GM12874 (cell line): ENCODE data around the gene GNAL.

Source experiments
- CTCF ChIP-seq: IDR thresholded peaks from 2 replicates; pipeline ENCODE4 v1.5.1; 2011; ENCODE audit warnings: low read depth, mild to moderate bottlenecking, control low read depth, low read length, moderate library complexity; ENCODE audit not compliant: insufficient read depth

Gene GNAL

GRCh38 chr18:11844436-11844835 is 155.4 kb downstream of the GNAL start:
- TF ChIP-seq CTCF, result no peak

- TF ChIP-seq CTCF, result no peak
Observed at GRCh38 chr18:11845654-11846053, 156.6 kb downstream of the GNAL start.

- TF ChIP-seq CTCF, result no peak
Observed at GRCh38 chr18:11847811-11848210, 158.7 kb downstream of the GNAL start.

- TF ChIP-seq CTCF, result no peak
Observed at GRCh38 chr18:11849279-11849678, 160.2 kb downstream of the GNAL start.

- no peak for TF ChIP-seq CTCF
Observed at GRCh38 chr18:11849841-11850634, 161.0 kb downstream of the GNAL start.

- TF ChIP-seq CTCF, result no peak
Observed at GRCh38 chr18:11850821-11851145, 161.7 kb downstream of the GNAL start.

GRCh38 chr18:11851146-11851805 is 162.2 kb downstream of the GNAL start, which contains the start of gene CHMP1B:
CHMP1B (plus strand) TSS chr18:11851413; CDS start chr18:11851512, 99 bp downstream.
- TF ChIP-seq CTCF, result no peak
